GM23248 (cell line): ENCODE data around the gene TSPAN9. TPM values are rescaled to one million over a fixed set of nuclear protein-coding genes. Genes with fewer than 3 reads are reported as not detected.

Source experiments
- DNase-seq: peaks from one replicate; pipeline ENCODE4 v3.0.0-alpha.2; 2015
- H2AFZ ChIP-seq: fragments of 200-600 bp; sonication (generic); 2 replicates; pipeline ENCODE4 v1.6.1; 2016; ENCODE audit warnings: antibody characterized with exemption
- H3F3A ChIP-seq: fragments of 200-600 bp; sonication (generic); 2 replicates; pipeline ENCODE4 v1.6.1; 2016; ENCODE audit warnings: mild to moderate bottlenecking, antibody characterized with exemption, mixed run types; ENCODE audit not compliant: insufficient read depth
- H3K27ac ChIP-seq: fragments of 200-600 bp; sonication (generic); 2 replicates; pipeline ENCODE4 v1.5.1; 2016; ENCODE audit warnings: mild to moderate bottlenecking
- H3K27me3 ChIP-seq: fragments of 200-600 bp; sonication (generic); replicated peaks from 2 replicates; pipeline ENCODE4 v1.6.1; 2016; ENCODE audit warnings: mild to moderate bottlenecking; ENCODE audit not compliant: insufficient read depth
- H3K36me3 ChIP-seq: fragments of 200-600 bp; sonication (generic); 2 replicates; pipeline ENCODE4 v1.6.1; 2016; ENCODE audit warnings: low read depth, mild to moderate bottlenecking
- H3K4me1 ChIP-seq: fragments of 200-600 bp; sonication (generic); 2 replicates; pipeline ENCODE4 v1.6.1; 2016; ENCODE audit warnings: mild to moderate bottlenecking; ENCODE audit not compliant: insufficient read depth
- H3K4me2 ChIP-seq: fragments of 200-600 bp; sonication (generic); one replicate; pipeline ENCODE4 v1.6.1; 2016; ENCODE audit warnings: mild to moderate bottlenecking; ENCODE audit not compliant: unreplicated experiment
- H3K4me3 ChIP-seq: fragments of 200-600 bp; sonication (generic); 2 replicates; pipeline ENCODE4 v1.5.1; 2016; ENCODE audit warnings: mild to moderate bottlenecking
- H3K79me2 ChIP-seq: fragments of 200-600 bp; sonication (generic); 2 replicates; pipeline ENCODE4 v1.6.1; 2016; ENCODE audit warnings: mild to moderate bottlenecking; ENCODE audit not compliant: insufficient read depth
- H3K9ac ChIP-seq: fragments of 200-600 bp; sonication (generic); 2 replicates; pipeline ENCODE4 v1.6.1; 2016; ENCODE audit warnings: mild to moderate bottlenecking
- H3K9me2 ChIP-seq: fragments of 200-600 bp; sonication (generic); 2 replicates; pipeline ENCODE4 v1.6.1; 2016; ENCODE audit warnings: mixed run types, mild to moderate bottlenecking, moderate library complexity; ENCODE audit not compliant: insufficient read depth
- H3K9me3 ChIP-seq: fragments of 200-600 bp; sonication (generic); one replicate; pipeline ENCODE4 v1.6.1; 2017; ENCODE audit warnings: low read depth
- H4K20me1 ChIP-seq: fragments of 200-600 bp; sonication (generic); 2 replicates; pipeline ENCODE4 v1.6.0; 2016; ENCODE audit not compliant: insufficient read depth
- EZH2 ChIP-seq: fragments of 200-600 bp; sonication (generic); IDR thresholded peaks from 2 replicates; pipeline ENCODE4 v1.6.1; 2018; ENCODE audit warnings: antibody characterized with exemption, mild to moderate bottlenecking; ENCODE audit not compliant: insufficient read depth, poor library complexity, severe bottlenecking
- EZH2phosphoT487 ChIP-seq: fragments of 200-600 bp; sonication (generic); IDR thresholded peaks from 2 replicates; pipeline ENCODE4 v1.6.1; 2018; ENCODE audit warnings: antibody characterized with exemption, moderate library complexity, mild to moderate bottlenecking, low read depth; ENCODE audit not compliant: insufficient read depth
- WGBS, 2 experiments: methylation state at CpG; one replicate each; pipeline ENCODE4 v1.1.6; 2015 to 2017; ENCODE audit warnings: low lambda C conversion rate in 2 of 2, low coverage in 1 of 2; ENCODE audit errors: missing lambda C conversion rate in 2 of 2; 5-methylcytosine and 5-hydroxymethylcytosine counted together
- in situ Hi-C: fragments of 300-500 bp; cut with MboI; formaldehyde crosslinking; loops from 2 replicates; pipeline ENCODE4 v1.15.0; 2020
- polyA plus RNA-seq: library from polyadenylated mRNA; unstranded; fragments of >200 nt; fragmentation: Nextera tagmentation; extraction: Ambion mirVana; gene quantifications from 2 replicates; pipeline ENCODE4 v1.2.1, GENCODE V29; 2016
- total RNA-seq: library from RNA; depleted of rRNA; stranded (reverse); fragments of >200 nt; shearing (Covaris generic); gene quantifications from 2 replicates; pipeline ENCODE4 v1.2.3, GENCODE V29; 2014

TSPAN9 gene
- total and polyA plus RNA-seq, 2 experiments from 2014 or later, result 9.5 to 14.4 TPM

- H3K36me3 ChIP-seq, result no peaks in the 10 kb centered on the region
- no peaks in the 10 kb centered on the region for H4K20me1 ChIP-seq
- H3K4me3 ChIP-seq, result no peak overlapping the region
- in situ Hi-C loops, result loop anchor here (10.0 kb wide), 1 partner anchor 492 kb away; no protein-coding TSS in a partner anchor
- no peak overlapping the region for H3K9ac ChIP-seq
- no peak overlapping the region for H3K27ac ChIP-seq
- no peak overlapping the region for H2AFZ ChIP-seq
- TF ChIP-seq EZH2, result no peak
- TF ChIP-seq EZH2phosphoT487, result no peak
- no peaks in the 10 kb centered on the region for H3K9me3 ChIP-seq
- DNase-seq, result no peak
- H3K4me2 ChIP-seq, result no peak overlapping the region
- no peaks in the 10 kb centered on the region for H3K27me3 ChIP-seq
- no peaks in the 10 kb centered on the region for H3F3A ChIP-seq
- H3K79me2 ChIP-seq, result no peaks in the 10 kb centered on the region
- no peaks in the 10 kb centered on the region for H3K9me2 ChIP-seq
- H3K4me1 ChIP-seq, result 0 out of 2 replicates have a peak, but pooled peaks cover 7% of the 10 kb centered on the region
- whole genome bisulfite sequencing, 2 experiments, result 69 to 73% methylated on average over 12 of the region's 12 CpGs
Observed at GRCh38 chr12:3292677-3293412, 215.7 kb downstream of the TSPAN9 start.

GRCh38 chr12:3293446-3294161, 216.4 kb downstream of the TSPAN9 start:
- H3K27ac ChIP-seq, result no peak overlapping the region
- H3K4me2 ChIP-seq, result no peak overlapping the region
- DNase-seq, result peak; percentile 83
- no peak overlapping the region for H2AFZ ChIP-seq
- H3K4me3 ChIP-seq, result no peak overlapping the region
- in situ Hi-C loops, result loop anchor here (10.0 kb wide), 1 partner anchor 491 kb away; no protein-coding TSS in a partner anchor
- H3F3A ChIP-seq, result no peaks in the 10 kb centered on the region
- H3K36me3 ChIP-seq, result no peaks in the 10 kb centered on the region
- 0 out of 2 replicates have a peak, but pooled peaks cover 2% of the 10 kb centered on the region for H3K27me3 ChIP-seq
- WGBS, 2 experiments, result 38 to 40% methylated on average over 18 of the region's 18 CpGs
- TF ChIP-seq EZH2phosphoT487 (no peak), EZH2 (no peak)
- no peaks in the 10 kb centered on the region for H3K79me2 ChIP-seq
- 0 out of 2 replicates have a peak, but pooled peaks cover 7% of the 10 kb centered on the region for H3K4me1 ChIP-seq
- H3K9me3 ChIP-seq, result no peaks in the 10 kb centered on the region
- no peaks in the 10 kb centered on the region for H3K9me2 ChIP-seq
- H3K9ac ChIP-seq, result no peak overlapping the region
- H4K20me1 ChIP-seq, result no peaks in the 10 kb centered on the region

GRCh38 chr12:3294481-3294911, 217.3 kb downstream of the TSPAN9 start:
- H3K27me3 ChIP-seq, result 0 out of 2 replicates have a peak, but pooled peaks cover 2% of the 10 kb centered on the region
- no peaks in the 10 kb centered on the region for H3K9me2 ChIP-seq
- H3K9ac ChIP-seq, result no peak overlapping the region
- 0 out of 2 replicates have a peak, but pooled peaks cover 7% of the 10 kb centered on the region for H3K4me1 ChIP-seq
- H3F3A ChIP-seq, result no peaks in the 10 kb centered on the region
- H3K36me3 ChIP-seq, result no peaks in the 10 kb centered on the region
- no peak overlapping the region for H3K4me2 ChIP-seq
- H3K4me3 ChIP-seq, result no peak overlapping the region
- H2AFZ ChIP-seq, result no peak overlapping the region
- H3K79me2 ChIP-seq, result no peaks in the 10 kb centered on the region
- in situ Hi-C loops, result loop anchor here (10.0 kb wide), 1 partner anchor 490 kb away; no protein-coding TSS in a partner anchor
- no peak for DNase-seq
- no peak for TF ChIP-seq EZH2
- no peak for TF ChIP-seq EZH2phosphoT487
- no peaks in the 10 kb centered on the region for H4K20me1 ChIP-seq
- no peaks in the 10 kb centered on the region for H3K9me3 ChIP-seq
- H3K27ac ChIP-seq, result no peak overlapping the region
- WGBS, 2 experiments, result 44 to 50% methylated on average over 15 of the region's 15 CpGs

GRCh38 chr12:3295225-3295624, 218.0 kb downstream of the TSPAN9 start:
- Histone ChIP-seq H2AFZ (no peak overlapping the region), H3K27ac (no peak overlapping the region), H3K27me3 (0 out of 2 replicates have a peak, but pooled peaks cover 2% of the 10 kb centered on the region), H4K20me1 (no peaks in the 10 kb centered on the region), H3K4me3 (no peak overlapping the region), H3K36me3 (no peaks in the 10 kb centered on the region), H3K79me2 (no peaks in the 10 kb centered on the region), H3K9me3 (no peaks in the 10 kb centered on the region), H3K9ac (no peak overlapping the region), H3K9me2 (no peaks in the 10 kb centered on the region), H3F3A (peaks cover under 1% of the 10 kb centered on the region; the same call in 1 of the 2 replicates), H3K4me1 (peaks cover 9% of the 10 kb centered on the region; the same call in 1 of the 2 replicates), H3K4me2 (no peak overlapping the region)
- WGBS, 2 experiments, result 79 to 88% methylated on average over 7 to 8 of the region's 8 CpGs
- in situ Hi-C loops, result loop anchor here (10.0 kb wide), 1 partner anchor 490 kb away; no protein-coding TSS in a partner anchor
- TF ChIP-seq EZH2phosphoT487 (no peak), EZH2 (no peak)
- no peak for DNase-seq
